Dermis blood vessel endothelial cell (primary cell): ENCODE data around the gene SHFL. TPM values are rescaled to one million over a fixed set of nuclear protein-coding genes. Genes with fewer than 3 reads are reported as not detected.

ENCODE experiments used
- DNase-seq: peaks from one replicate; pipeline ENCODE4 v3.0.0; 2010
- total RNA-seq: library from RNA; depleted of rRNA; stranded (reverse); fragments of >200 nt; gene quantifications from 2 replicates; pipeline ENCODE4 v1.2.3, GENCODE V29; 2014

SHFL gene
- total RNA-seq, 1 donor from 2014 or later: 29.4 TPM

GRCh38 chr19:10110076-10110971 is 24.2 kb downstream of the SHFL start:
- DNase-seq: no peak

GRCh38 chr19:10110972-10111317 is 24.8 kb downstream of the SHFL start:
- no peak for DNase-seq

- DNase-seq: peak; percentile 39
Observed at GRCh38 chr19:10111405-10111811, 25.3 kb downstream of the SHFL start, which contains the start of gene P2RY11. Gene P2RY11, plus strand, starts transcription at chr19:10111693. Its CDS starts 29 bp downstream, at chr19:10111722.

GRCh38 chr19:10112037-10112761 is 26.1 kb downstream of the SHFL start:
- DNase-seq: no peak

GRCh38 chr19:10112895-10113591 is 26.9 kb downstream of the SHFL start:
- peak; percentile 60 for DNase-seq

GRCh38 chr19:10113592-10113963 is 27.5 kb downstream of the SHFL start:
- no peak for DNase-seq

- DNase-seq: no peak
Observed at GRCh38 chr19:10113964-10114650, 28.0 kb downstream of the SHFL start.

- no peak for DNase-seq
Observed at GRCh38 chr19:10114651-10115391, 28.7 kb downstream of the SHFL start.

GRCh38 chr19:10115392-10116084 is 29.4 kb downstream of the SHFL start:
- no peak for DNase-seq

- DNase-seq: no peak
Observed at GRCh38 chr19:10116085-10116865, 30.2 kb downstream of the SHFL start.

- DNase-seq: no peak
Observed at GRCh38 chr19:10116866-10117616, 30.9 kb downstream of the SHFL start.

- DNase-seq: no peak
Observed at GRCh38 chr19:10118960-10119359, 32.8 kb downstream of the SHFL start.

- peak; percentile 46 for DNase-seq
Observed at GRCh38 chr19:10120538-10121189, 34.5 kb downstream of the SHFL start.

GRCh38 chr19:10122045-10122444 is 35.9 kb downstream of the SHFL start:
- no peak for DNase-seq

GRCh38 chr19:10124429-10124828 is 38.3 kb downstream of the SHFL start:
- DNase-seq: no peak

- no peak for DNase-seq
Observed at GRCh38 chr19:10126213-10126639, 40.1 kb downstream of the SHFL start.

- no peak for DNase-seq
Observed at GRCh38 chr19:10132905-10133304, 46.8 kb downstream of the SHFL start.

GRCh38 chr19:10133596-10133995 is 47.5 kb downstream of the SHFL start:
- DNase-seq: no peak

- DNase-seq: no peak
Observed at GRCh38 chr19:10134040-10134439, 47.9 kb downstream of the SHFL start.
